Body of pancreas (tissue), 4 donors: ENCODE results near the gene LAX1.

Experiments used
- POLR2A ChIP-seq, 3 donors: fragments of 450-650 bp; IDR thresholded peaks; one replicate each; pipeline ENCODE4 v1.6.1; 2016; ENCODE audit warnings: antibody characterized with exemption in 3 of 3, mild to moderate bottlenecking in 2 of 3
- TF ChIP-seq, protein P1 (sequence below), 7 experiments: fragments of 450-650 bp in 4 of 7; fragments of 200-600 bp in 3 of 7; sonication (generic) in 3 of 7; IDR thresholded peaks; one replicate each; pipeline ENCODE4 v1.5.1; 2016 to 2019; ENCODE audit warnings: antibody characterized with exemption in 7 of 7

GRCh38 chr1:203813581-203814341 lies 48.8 kb downstream of the LAX1 start:
- TF ChIP-seq, protein P1, sequence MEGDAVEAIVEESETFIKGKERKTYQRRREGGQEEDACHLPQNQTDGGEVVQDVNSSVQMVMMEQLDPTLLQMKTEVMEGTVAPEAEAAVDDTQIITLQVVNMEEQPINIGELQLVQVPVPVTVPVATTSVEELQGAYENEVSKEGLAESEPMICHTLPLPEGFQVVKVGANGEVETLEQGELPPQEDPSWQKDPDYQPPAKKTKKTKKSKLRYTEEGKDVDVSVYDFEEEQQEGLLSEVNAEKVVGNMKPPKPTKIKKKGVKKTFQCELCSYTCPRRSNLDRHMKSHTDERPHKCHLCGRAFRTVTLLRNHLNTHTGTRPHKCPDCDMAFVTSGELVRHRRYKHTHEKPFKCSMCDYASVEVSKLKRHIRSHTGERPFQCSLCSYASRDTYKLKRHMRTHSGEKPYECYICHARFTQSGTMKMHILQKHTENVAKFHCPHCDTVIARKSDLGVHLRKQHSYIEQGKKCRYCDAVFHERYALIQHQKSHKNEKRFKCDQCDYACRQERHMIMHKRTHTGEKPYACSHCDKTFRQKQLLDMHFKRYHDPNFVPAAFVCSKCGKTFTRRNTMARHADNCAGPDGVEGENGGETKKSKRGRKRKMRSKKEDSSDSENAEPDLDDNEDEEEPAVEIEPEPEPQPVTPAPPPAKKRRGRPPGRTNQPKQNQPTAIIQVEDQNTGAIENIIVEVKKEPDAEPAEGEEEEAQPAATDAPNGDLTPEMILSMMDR (IDR thresholded peaks at IDR 0.05), result no peak
- no peak for TF ChIP-seq POLR2A (IDR thresholded peaks at IDR 0.05)
